Adrenal gland (tissue), 12 donors: ENCODE measurements around the gene RPL22. TPM values are rescaled to one million over a fixed set of nuclear protein-coding genes. Genes with fewer than 3 reads are reported as not detected.
A peak's percentile ranks its signal among the peaks of the same experiment; 100 is the strongest.

Source experiments
- DNase-seq, 7 donors: peaks; one replicate each; pipeline ENCODE4 v3.0.0-alpha.2; 2019 to 2020
- H3K27ac ChIP-seq, 5 donors: fragments of 200-600 bp; sonication (generic) in 4 of 5; 1 replicate in 3 of 5; 2 replicates in 2 of 5; pipeline versions ENCODE4 v1.5.1 to v1.8.0; 2016 to 2020; ENCODE audit warnings: mild to moderate bottlenecking in 1 of 5
- H3K27me3 ChIP-seq: fragments of 200-600 bp; 2 replicates; pipeline ENCODE4 v1.8.0; 2021
- H3K36me3 ChIP-seq, 2 donors: fragments of 200-600 bp; replicated peaks in 1 of 2; 1 replicate in 1 of 2; 2 replicates in 1 of 2; pipeline versions ENCODE4 v1.5.1 to v1.8.0; 2018 to 2022
- H3K4me1 ChIP-seq, 2 donors: fragments of 200-600 bp; replicated peaks in 1 of 2; 1 replicate in 1 of 2; 2 replicates in 1 of 2; pipeline versions ENCODE4 v1.5.1 to v1.8.0; 2018 to 2021
- H3K4me3 ChIP-seq, 4 donors: fragments of 200-600 bp; sonication (generic) in 3 of 4; one replicate each; pipeline ENCODE4 v1.5.1; 2016 to 2018
- H3K9me3 ChIP-seq, 3 donors: fragments of 200-600 bp; sonication (generic) in 1 of 3; replicated peaks in 1 of 3; 1 replicate in 2 of 3; 2 replicates in 1 of 3; pipeline versions ENCODE4 v1.5.1 to v1.8.0; 2016 to 2021
- POLR2A ChIP-seq, 2 donors: fragments of 450-650 bp; IDR thresholded peaks; one replicate each; pipeline ENCODE4 v1.6.1; 2017; ENCODE audit warnings: antibody characterized with exemption in 2 of 2, mild to moderate bottlenecking in 2 of 2, moderate library complexity in 1 of 2
- WGBS, 4 donors: extraction: QIAGEN DNeasy Blood & Tissue Kit in 2 of 4; methylation state at CpG; one replicate each; pipeline versions ENCODE4 v1.1.5 to v1.1.7; 2013 to 2017; 5-methylcytosine and 5-hydroxymethylcytosine counted together
- intact Hi-C, 2 donors: fragments of 100-400 bp; cut with DNase I; formaldehyde crosslinking; loops; one replicate each; pipeline versions ENCODE4 v1.14.1 to v1.15.0; 2022 to 2023
- polyA plus RNA-seq, 3 donors: library from polyadenylated mRNA; stranded (reverse); fragments of 200-250 nt in 2 of 3; fragments of 350-450 nt in 1 of 3; fragmentation: Illumina TruSeq in 1 of 3; extraction: RNeasy Lipid Tissue Mini Kit (QIAGEN cat#74804) in 1 of 3; gene quantifications; one replicate each; pipeline ENCODE4 v1.2.3, GENCODE V29; 2013 to 2014
- total RNA-seq, 9 donors: library from RNA; depleted of rRNA in 4 of 9; stranded (reverse); fragments of >200 nt in 4 of 9; fragments of 120-200 nt in 1 of 9; fragmentation: NEBNext Ultra II Directional in 1 of 9; extraction: Animal tissue kit (Norgen Biotek cat#: 25700) in 1 of 9; gene quantifications; one replicate each; pipeline versions ENCODE4 v1.1.0 to v1.2.4, GENCODE V29; 2013 to 2023
- TF ChIP-seq, protein P1 (sequence below), 6 experiments: fragments of 450-650 bp in 4 of 6; fragments of 200-600 bp in 2 of 6; sonication (generic) in 1 of 6; IDR thresholded peaks; 1 replicate in 5 of 6; 2 replicates in 1 of 6; pipeline versions ENCODE4 v1.5.1 to v1.8.0; 2016 to 2021; ENCODE audit warnings: antibody characterized with exemption in 6 of 6, mild to moderate bottlenecking in 2 of 6, moderate library complexity in 1 of 6
- donor health status: healthy with polysubstance abuse.
- donor health status: Bipolar disorder and iron deficiency.
- donor health status: DM: yes; HTN: yes; CAD: no.
- donor health status: DM: no; HTN: no; CAD: no.
- donor health status: DM: no; HTN: no; CAD: no.
- donor health status: DM: yes; HTN: yes; CAD: no.

The RPL22 gene
- total and polyA plus RNA-seq, 12 donors, result 78.5 to 898 (median 305) TPM

DNA sequence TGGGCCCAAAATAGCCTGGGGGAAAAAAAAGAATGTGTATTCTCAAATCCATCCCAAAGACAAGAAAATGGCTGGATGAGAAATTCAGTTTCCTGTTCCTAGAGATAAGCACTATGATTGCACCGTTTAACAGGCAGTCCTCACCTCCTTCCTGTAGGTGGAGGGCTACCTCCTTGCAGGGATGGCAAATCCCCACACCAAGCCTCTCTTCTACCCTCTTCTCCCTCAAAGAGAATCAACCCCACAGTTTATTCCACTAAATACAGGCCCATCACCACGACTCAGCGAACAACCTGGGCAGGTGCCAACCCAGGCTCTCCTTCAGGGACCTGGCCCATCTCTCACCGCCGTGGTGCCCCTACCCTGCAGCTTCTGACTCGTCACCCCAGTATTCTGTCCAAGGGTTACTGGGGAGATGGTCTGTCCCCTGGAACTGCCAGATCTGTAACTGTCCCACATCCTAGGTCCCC is 15.8 kb downstream of the RPL22 start:
- WGBS, 4 donors, result 46 to 57% (median 51%) methylated on average over 6 of the region's 6 CpGs
- intact Hi-C loops, result no loop called here
- TF ChIP-seq POLR2A (IDR thresholded peaks at IDR 0.05), result no peak
- TF ChIP-seq, protein P1, sequence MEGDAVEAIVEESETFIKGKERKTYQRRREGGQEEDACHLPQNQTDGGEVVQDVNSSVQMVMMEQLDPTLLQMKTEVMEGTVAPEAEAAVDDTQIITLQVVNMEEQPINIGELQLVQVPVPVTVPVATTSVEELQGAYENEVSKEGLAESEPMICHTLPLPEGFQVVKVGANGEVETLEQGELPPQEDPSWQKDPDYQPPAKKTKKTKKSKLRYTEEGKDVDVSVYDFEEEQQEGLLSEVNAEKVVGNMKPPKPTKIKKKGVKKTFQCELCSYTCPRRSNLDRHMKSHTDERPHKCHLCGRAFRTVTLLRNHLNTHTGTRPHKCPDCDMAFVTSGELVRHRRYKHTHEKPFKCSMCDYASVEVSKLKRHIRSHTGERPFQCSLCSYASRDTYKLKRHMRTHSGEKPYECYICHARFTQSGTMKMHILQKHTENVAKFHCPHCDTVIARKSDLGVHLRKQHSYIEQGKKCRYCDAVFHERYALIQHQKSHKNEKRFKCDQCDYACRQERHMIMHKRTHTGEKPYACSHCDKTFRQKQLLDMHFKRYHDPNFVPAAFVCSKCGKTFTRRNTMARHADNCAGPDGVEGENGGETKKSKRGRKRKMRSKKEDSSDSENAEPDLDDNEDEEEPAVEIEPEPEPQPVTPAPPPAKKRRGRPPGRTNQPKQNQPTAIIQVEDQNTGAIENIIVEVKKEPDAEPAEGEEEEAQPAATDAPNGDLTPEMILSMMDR (IDR thresholded peaks at IDR 0.05), result no peak

GRCh38 chr1:6181347-6181770 is 18.0 kb downstream of the RPL22 start:
- intact Hi-C loops, result no loop called here
- Histone ChIP-seq H3K36me3 (peaks cover 0 to 12% of the 10 kb centered on the region in 2 donors), H3K4me1 (peaks cover 0 to 8% of the 10 kb centered on the region in 2 donors), H3K9me3 (no peaks in the 10 kb centered on the region), H3K27ac (peak overlapping the region in 1 of 5 donors; percentile 41), H3K27me3 (peaks cover 40% of the 10 kb centered on the region), H3K4me3 (no peak overlapping the region)
- 7 to 11% (median 10%) methylated on average over 7 to 10 of the region's 10 CpGs for WGBS, 4 donors
- peak in 3 of 7 donors; percentile 23 to 25 (median 25) for DNase-seq
- TF ChIP-seq, protein P1 (IDR thresholded peaks at IDR 0.05), result no peak
- TF ChIP-seq POLR2A (IDR thresholded peaks at IDR 0.05), result no peak

More for the DNA sequence above, 15.8 kb downstream of the RPL22 start:
- Histone ChIP-seq H3K4me3 (no peak overlapping the region), H3K9me3 (no peaks in the 10 kb centered on the region), H3K4me1 (peaks cover 0 to 8% of the 10 kb centered on the region in 2 donors), H3K27ac (no peak overlapping the region), H3K36me3 (peaks cover 0 to 24% of the 10 kb centered on the region in 2 donors), H3K27me3 (peaks cover 22% of the 10 kb centered on the region)
- no peak for DNase-seq

DNA sequence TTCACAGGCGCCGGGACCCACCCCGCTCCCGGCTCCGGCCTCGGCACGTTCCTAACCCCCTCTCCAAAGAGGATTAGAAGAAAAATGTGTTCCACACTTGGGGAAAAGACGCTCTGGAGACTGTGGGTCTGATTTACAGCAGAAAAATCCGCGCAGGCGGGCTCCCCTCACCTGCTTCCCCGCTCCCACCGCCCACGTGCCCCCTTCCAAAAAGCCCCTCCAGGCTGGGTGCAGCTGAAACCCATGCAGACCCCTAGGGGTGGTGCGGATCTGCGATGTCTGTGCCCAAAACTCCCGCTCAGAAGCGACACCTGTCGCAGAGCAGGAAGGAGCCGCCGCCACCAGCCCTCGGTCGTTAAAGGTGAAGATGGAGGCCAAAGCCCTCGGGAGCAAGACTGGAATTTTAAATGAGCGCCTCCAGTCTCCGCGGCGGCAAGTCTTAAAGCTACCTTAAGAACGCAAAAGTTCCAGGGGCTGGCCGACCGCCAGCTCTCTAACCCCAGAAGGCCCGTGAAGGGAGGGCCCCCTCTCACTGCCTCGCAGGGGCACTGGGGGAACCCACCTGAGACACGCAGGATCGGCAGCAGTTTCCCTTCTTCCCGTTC is 18.6 kb downstream of the RPL22 start:
- 6 to 12% (median 7%) methylated on average over 22 to 36 of the region's 36 CpGs for WGBS, 4 donors
- peaks cover 0 to 9% of the 10 kb centered on the region in 2 donors for H3K36me3 ChIP-seq
- H3K27me3 ChIP-seq, result peaks cover 41% of the 10 kb centered on the region
- no peak for DNase-seq
- TF ChIP-seq POLR2A (IDR thresholded peaks at IDR 0.05), result no peak
- TF ChIP-seq, protein P1 (IDR thresholded peaks at IDR 0.05), result no peak
- H3K4me3 ChIP-seq, result no peak overlapping the region
- no peaks in the 10 kb centered on the region for H3K9me3 ChIP-seq
- H3K4me1 ChIP-seq, result peaks cover 0 to 8% of the 10 kb centered on the region in 2 donors
- intact Hi-C loops, result no loop called here
- H3K27ac ChIP-seq, result peak overlapping the region in 1 of 5 donors; percentile 41

- H3K4me1 ChIP-seq, result peaks cover 0 to 8% of the 10 kb centered on the region in 2 donors
- H3K4me3 ChIP-seq, result peak within 1 kb of the TSS in 1 of 4 donors; percentile 26
- peak within 1 kb of the TSS in 1 of 5 donors; percentile 41 for H3K27ac ChIP-seq
- intact Hi-C loops, result no loop called here
- H3K9me3 ChIP-seq, result no peaks in the 10 kb centered on the region
- H3K36me3 ChIP-seq, result peaks cover 0 to 3% of the 10 kb centered on the region in 2 donors
- H3K27me3 ChIP-seq, result peaks cover 41% of the 10 kb centered on the region
- 1 to 8% (median 2%) methylated on average over 8 to 57 of the region's 57 CpGs; no CpG with 5 or more reads in 1 of the 4 donors for WGBS, 4 donors
- TF ChIP-seq, protein P1 (IDR thresholded peaks at IDR 0.05), result peak in 1 of 6 experiments; percentile 6
- TF ChIP-seq POLR2A (IDR thresholded peaks at IDR 0.05), result no peak
- peak in 1 of 7 donors; percentile 76 for DNase-seq
These were observed 19.1 kb downstream of the RPL22 start, which contains the start of gene CHD5 for GRCh38 chr1:6180268-6180706. Gene CHD5, minus strand, starts transcription at chr1:6180321. Its CDS starts 298 bp downstream, at chr1:6180023.
